GM18511 (cell line): Measurements from ENCODE around the gene AP2A2.
"Not testable (repeated sequence)": the region's sequence is repeated elsewhere in the genome, so short reads cannot be mapped to it uniquely, and the experiment has no call there.

ENCODE experiments used
- ATAC-seq: cut with Tn5 transposase; IDR thresholded peaks from one replicate; pipeline ENCODE4 v1.9.1; 2021; ENCODE audit warnings: mild to moderate bottlenecking, moderate library complexity; ENCODE audit not compliant: unreplicated experiment

Gene AP2A2

DNA sequence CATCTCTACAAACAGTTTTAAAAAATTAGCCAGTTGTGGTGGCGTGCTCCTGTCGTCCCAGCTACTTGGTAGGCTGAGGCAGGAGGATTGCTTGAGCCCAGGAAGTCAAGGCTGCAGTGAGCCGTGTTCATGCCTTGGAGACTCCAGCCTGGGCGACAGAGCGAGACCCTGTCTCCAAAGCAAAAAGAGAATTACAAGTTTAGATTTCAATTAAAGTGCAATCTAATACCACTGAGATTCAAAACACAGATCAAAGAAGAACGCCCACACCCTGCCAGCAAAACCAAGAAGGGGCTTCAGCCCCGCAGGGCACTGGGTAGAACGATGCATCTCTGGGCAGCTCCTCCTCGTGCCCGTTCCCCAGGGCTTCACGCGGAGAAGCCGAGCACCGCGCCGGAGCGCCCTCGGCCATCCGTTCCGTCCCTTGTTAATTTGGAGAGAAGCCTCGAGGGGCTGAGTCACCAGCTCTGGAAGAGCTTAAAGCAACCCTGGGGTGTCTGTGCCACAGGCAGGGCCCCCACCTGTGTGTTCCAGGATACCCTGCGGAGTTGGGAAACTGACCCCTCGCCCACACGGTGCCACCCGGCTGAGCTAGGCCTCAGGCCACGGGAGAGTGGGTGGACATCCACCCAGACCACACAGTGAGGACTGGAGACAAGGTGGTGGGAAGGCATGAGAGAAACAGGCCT lies 47.0 kb downstream of the AP2A2 start:
- no peak for ATAC-seq

DNA sequence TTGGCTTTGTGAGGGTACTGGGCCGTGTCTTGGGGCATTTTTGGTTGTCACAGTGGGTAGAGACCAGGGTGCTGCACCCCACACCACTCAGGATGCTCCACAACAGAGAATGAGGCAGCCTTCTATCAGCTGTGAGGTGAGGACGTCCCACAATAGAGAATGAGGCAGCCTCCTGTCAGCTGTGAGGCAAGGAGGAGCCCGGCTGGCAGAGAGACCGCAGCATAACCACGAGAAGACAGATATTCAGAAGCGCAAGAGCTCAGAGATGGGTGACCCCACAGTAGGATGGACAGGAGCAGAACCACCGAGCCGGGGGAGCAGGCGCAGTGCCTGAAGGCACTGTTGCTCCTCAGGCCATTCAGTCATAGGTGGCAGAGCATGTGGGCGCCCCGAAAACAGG lies 47.6 kb downstream of the AP2A2 start:
- no peak for ATAC-seq

DNA sequence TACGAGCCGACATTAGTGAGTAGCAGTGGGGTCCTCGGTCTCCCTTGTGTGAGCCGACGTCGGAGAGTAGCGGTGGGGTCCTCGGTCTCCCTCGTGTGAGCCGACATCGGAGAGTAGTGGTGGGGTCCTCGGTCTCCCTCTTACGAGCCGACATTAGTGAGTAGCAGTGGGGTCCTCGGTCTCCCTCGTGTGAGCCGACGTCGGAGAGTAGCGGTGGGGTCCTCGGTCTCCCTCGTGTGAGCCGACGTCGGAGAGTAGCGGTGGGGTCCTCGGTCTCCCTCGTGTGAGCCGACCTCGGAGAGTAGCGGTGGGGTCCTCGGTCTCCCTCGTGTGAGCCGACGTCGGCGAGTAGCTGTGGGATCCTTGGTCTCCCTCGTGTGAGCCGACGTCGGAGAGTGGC lies 49.7 kb downstream of the AP2A2 start:
- ATAC-seq, result not testable (repeated sequence)

DNA sequence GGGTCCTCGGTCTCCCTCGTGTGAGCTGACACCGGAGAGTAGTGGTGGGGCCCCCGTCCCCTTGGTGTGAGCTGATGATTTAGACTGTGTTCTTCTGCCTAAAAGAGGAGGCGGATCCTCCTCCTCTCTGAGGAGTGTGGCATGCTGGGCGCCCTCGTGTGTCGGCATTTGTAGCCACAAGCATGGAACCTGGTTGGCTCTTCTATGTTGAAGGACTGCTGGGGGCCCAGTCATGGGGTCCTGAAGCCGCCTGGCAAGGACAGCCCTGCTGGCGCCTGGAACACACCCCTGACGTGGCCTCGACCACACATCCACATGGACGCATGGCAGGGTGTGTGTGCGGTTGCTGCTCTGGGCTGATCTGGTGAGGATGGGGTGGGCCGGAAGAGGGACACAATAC lies 50.2 kb downstream of the AP2A2 start:
- no peak for ATAC-seq

DNA sequence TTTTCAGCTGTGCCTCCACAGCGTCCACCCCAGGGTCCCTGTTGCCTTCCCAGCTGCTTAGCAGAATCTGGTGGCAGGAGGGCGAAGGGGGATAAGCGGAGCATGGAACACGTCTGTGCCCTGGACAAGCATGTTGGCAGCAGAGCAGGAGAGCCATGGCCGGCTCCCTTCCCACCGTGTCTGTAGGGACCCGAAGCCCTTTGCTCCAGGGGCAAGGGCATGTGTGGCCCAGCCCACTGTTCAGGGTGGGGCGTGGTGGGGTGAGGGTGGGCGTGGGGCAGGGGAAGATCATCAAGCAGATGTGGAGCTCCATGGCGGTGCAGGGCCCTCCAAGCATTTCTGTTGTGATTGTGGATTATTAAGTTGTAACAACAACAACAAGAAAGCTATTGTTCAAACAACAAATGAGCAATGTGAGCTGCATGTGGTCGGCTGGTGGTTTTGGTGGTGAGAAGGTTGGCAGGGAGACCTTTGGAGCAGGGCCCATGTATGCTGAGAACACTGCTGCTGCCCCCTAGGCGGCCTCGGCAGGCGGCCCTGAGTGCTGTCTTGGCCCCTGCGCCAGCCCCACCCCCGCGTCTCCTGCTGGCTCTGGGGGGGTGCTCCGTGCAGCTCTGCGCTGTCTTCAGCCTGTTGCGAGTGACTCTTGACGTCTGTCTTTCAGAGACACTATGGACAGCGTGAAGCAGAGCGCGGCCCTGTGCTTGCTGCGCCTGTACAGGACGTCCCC lies 50.9 kb downstream of the AP2A2 start:
- ATAC-seq, result no peak

DNA sequence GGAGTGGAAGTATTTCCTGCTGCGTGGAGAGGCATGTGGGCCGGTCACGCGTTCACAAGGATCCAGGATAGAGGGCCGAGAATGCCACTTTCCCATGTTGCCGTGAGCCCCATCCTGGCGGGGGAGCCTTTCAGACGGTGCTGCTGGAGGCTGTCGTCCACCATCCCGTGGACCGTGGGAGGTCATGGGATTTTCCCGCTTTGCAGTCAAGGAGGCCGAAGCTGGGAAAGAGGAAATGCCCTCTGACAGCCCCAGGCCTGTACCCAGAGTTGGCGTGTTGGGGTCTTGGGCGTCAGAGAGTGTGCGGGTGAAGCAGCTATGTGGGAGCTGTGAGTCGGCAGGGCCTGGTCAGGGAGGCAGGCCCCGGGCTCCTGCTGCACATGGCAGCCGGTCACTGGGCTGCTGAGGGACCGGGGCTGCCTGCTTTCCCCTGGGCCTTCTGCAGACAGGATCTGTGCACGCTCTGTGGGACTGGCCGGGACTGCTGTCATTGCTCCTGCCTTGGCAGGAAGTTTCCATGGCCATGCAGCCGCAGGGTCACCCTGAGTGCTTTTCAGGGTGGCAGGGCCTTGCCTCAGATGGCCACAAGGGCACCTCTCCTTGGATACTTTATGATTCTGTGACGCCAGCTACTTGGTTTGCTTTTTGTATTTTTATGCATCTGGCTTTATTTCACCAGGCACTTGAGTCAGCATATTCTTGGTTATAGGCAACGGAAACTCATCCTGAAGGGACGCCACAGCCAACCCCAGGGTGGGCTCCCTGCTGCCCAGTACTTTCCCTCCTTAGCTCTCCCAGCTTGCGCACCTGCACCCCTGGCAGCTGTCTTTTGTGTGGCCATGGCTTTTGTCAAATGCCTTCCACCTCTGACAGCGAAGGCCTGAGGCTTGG lies 52.4 kb downstream of the AP2A2 start:
- ATAC-seq, result no peak

DNA sequence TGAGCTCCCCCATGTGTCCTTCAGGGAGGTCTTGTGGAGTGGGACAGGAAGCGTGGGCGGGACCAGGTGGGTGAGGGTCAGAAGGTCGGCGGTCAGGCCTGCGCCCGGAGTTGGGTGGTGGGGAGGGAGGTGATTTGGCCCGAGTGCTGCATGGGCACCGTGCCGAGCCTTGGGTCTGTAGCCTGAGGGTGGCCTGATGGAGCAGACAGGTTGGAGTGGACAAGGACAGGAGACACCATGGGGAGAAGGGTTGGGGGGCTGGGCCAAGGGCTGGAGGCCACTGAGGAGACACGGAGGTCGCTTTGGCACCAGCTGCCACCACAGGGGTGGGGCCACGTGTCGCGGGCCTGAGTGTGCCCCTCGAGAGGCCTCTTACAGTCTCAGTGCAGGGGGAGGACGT lies 53.1 kb downstream of the AP2A2 start:
- ATAC-seq, result no peak

DNA sequence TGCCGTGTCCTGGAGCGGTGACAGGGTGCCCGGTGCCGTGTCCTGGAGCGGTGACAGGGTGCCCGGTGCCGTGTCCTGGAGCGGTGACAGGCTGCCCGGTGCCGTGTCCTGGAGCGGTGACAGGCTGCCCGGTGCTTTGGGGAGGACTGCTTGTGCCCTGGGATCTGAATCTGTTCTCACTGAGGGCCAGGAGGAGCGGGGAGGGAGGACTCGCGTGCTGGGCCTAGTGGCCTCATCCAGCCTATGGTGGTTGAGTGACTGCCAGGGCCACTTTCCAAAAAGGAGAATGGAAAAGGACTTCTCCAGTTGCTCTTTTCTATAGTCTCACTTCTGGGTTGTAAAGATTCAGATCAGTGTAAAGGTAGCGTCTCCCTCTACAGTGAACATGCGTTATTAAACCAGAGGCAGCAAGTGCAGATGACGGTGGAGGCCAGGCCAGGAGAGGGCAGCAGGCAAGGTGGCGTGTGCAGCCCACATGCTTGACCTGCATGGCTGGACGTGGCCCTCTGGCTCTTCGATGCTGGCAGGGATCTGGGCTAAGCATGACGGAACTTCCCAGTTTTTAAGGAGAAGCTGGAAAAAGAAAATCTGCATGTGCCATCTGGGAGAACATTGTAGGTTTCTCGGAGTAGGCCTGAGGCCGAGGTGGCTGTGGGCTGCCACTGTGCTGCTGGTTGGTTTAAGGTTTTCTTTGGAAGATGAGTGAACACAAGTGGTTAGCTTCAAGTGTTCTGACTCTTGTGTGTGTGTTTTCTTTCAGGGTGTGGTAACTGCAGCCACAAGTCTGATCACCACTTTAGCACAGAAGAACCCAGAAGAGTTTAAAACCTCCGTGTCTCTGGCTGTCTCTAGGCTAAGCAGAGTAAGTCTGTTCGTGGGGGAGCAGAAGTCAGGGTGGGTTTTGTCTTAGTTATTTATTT lies 55.0 kb downstream of the AP2A2 start:
- ATAC-seq, result no peak

DNA sequence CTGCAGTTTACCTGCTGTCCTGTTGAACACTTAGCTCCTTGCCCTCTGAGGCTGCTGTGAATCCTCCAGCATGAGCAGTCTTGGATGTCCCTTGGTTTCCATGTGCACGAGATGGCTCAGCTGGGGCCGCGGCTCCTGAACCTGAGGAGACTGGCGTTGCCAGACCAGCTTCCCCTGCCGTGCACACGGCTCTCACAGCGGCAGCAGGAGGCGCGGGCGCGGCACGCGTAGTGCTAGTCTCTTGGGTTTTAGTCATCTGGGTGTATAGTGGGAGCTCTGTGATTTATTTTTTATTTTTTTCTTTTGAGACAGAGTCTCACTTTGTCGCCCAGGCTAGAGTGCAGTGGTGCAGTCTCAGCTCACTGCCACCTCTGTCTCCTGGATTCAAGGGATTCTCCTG lies 56.1 kb downstream of the AP2A2 start:
- ATAC-seq, result no peak

DNA sequence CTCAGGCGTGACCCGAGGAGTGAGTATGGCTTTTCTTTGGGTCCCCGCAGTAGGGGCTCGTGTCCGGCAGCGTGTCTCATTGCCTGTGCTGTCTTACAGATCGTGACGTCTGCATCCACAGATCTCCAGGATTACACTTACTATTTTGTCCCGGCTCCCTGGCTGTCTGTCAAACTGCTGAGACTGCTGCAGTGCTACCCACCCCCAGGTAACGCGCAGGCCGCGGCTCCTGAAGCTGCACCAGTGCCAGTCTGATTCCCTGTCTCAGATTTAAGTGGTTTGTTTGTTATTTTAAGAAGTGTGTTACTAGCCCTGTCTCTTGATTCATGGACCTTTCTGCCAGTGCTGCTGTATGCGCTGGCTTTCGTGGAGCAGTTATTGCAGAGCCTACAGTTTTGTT lies 58.9 kb downstream of the AP2A2 start:
- no peak for ATAC-seq

DNA sequence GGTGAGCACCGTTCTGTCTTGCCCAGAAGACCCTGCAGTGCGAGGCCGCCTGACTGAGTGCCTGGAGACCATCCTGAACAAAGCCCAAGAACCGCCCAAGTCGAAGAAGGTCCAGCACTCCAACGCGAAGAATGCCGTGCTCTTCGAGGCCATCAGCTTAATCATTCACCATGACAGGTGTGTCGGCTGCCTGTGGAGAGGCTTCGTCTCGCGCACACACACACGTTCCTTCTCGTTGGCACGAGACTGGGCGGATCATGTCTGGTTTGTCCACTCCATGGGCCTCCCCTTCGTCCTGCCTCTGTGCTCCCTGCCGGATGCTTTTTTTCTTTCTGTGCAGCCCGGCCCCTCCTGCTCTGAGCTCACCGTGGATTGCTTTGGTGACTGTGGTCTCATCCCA lies 59.7 kb downstream of the AP2A2 start:
- no peak for ATAC-seq

DNA sequence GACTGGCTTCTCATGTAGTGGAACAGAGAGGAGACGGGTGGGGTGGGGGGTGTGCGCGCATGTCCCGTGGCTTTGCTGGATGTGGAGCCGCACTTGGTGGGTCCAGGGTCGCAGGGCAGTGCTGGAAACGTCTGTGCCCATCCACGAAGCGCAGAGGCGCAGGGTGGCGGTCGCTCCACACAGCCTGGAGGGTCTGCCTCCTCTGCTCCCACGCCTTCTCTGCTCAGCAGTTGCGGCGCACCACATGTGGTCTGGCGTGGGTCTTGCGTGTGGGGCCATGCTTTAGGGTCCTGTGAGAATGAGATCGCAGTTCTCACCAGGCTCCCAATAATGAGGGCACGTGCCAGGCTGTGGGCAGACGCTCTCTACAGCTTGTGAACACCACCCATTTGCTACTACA lies 60.2 kb downstream of the AP2A2 start:
- no peak for ATAC-seq

DNA sequence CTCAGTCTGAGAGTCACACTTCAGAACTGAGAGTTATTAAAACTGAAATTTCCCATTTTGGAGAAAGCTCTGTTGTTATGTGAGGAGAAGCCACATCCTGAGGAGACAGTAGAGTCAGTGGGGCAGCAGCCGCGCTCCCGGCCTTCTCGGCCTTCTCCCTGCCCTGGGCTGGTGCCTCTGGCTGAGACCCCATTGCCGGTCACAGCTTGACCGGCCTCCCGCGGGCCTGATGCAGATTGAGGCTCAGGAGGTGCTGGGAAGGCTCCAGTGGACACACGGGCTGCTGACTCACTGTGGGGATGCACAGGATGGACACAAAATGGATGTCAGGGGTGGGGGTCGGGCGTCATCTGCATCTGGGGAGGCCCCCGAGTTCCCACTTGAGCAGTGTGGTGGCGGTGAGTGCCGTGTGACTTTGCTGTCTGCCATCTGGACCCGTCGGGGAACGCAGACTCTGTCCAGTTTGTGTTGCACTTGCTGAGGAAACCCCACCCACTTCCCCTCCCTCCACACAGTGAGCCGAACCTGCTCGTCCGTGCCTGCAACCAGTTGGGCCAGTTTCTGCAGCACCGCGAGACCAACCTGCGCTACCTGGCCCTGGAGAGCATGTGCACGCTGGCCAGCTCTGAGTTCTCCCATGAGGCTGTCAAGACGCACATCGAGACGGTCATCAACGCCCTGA lies 60.7 kb downstream of the AP2A2 start:
- ATAC-seq, result no peak

DNA sequence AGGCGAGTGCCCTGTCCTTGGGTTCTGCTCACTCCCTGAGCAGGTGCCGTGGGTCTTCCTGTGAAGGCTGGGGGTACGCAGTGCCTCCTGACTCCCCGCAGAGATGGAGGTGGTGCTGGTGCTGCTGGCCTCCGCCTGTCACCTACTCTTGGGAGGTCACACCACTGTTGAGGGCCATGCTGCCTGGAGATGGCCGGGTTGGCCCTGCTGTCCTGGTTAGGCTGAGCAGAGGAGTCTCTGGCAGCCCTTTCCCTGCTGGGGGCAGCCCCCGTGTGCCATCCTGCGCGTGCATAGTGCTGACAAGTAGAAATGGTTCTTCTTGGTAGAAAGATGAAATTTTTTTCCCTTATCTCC lies 61.3 kb downstream of the AP2A2 start:
- no peak for ATAC-seq

DNA sequence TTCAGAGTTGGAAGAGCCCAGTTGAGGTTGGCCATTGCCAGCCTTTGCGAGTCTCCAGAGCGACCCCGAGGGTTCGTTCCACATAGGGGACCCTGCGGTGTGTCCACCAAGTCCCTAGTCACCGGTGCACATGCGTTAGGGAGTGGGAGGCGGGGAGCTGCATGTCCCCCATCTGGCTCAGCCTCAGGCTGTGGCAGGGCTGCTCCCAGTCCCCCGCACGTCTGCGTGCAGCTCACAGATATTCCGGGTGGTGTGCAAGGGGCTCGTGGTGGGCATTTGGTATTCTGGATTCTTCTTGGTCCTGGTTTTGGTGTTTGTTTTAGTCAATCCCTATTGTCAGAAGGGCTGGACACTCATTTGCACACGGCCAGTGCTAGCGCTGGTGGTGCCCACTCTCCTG lies 62.0 kb downstream of the AP2A2 start:
- ATAC-seq, result no peak

DNA sequence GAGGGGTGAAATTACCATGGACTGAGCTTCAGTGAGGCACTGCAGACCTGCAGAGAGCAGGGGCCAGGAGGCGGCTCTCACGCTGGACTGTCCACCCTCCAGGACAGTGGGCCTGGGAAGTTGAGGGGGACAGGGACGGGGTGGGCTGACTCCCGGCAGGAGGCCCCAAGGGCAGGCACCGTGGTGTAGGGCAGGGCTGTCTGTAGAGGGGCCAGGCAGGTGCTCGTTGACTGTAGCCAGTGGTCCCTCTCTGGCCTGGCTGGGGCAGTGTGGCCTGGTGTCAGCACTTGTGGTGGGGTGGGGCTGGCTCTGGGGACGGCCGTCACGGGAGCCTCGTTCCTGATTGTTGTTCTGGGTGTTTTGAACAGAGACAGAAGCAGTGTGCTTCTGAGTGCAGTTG lies 64.4 kb downstream of the AP2A2 start:
- ATAC-seq, result no peak

DNA sequence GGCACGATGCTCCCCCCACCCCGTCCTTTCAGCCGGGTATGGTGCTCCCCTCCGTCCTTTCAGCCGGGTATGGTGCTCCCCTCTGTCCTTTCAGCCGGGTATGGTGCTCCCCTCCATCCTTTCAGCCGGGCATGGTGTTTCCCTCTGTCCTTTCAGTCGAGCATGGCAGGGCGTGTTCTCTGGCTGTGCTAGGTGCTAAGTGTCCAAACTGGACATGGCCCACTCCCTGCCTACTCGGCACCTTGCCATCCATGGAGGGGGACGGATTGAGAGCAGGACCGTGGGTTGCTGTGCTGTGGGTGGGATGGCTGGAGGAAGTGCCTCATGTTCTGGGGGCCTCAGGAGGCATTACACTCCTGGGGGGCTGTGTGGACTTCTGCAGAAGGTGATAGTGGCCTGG lies 65.4 kb downstream of the AP2A2 start:
- ATAC-seq, result no peak

DNA sequence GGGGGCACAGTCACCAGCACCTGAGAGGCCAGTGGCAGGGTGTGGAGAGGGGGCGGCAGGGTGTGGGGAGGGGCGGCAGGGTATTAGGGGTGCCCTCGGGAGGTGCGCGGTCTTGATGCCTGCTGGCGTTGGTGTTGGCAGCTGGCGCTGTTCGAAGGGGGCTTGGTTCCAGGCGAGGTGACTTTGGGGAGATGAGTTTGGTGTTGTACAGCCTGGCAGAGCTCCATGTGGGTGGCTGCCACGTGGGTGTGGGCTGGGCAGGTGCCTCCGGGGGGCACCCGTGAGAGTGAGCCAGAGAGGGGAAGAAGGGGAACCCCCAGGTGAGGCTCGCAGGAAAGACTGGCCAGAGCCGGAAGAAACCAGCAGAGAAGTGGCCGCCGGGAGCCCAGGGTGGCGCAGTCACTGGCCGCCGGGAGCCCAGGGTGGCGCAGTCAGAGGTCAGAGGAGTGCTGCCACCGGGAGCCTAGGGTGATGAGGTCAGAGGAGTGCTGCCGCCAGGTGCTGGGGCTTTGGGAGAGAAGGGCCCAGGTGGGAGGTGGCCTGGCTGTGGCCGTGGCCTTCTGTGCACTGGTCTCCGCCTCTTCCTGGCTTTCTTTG lies 66.1 kb downstream of the AP2A2 start:
- ATAC-seq, result no peak

DNA sequence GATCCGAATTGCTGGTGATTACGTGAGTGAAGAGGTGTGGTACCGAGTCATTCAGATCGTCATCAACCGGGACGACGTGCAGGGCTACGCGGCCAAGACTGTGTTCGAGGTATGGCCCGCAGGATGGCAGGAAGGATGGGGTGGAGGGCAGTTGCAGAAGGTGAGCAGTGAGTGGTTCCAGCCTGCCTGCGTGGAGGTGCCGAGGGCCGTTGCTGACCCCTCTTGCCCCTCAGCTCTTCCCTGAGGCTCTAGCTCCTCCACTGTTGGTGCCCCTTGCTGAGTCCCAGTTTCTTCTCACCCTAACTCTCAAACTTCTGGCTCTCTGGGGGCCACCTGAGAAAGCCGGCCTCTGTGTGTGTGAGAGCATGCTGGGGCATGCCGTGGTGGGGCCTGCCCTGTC lies 66.9 kb downstream of the AP2A2 start:
- ATAC-seq, result no peak

DNA sequence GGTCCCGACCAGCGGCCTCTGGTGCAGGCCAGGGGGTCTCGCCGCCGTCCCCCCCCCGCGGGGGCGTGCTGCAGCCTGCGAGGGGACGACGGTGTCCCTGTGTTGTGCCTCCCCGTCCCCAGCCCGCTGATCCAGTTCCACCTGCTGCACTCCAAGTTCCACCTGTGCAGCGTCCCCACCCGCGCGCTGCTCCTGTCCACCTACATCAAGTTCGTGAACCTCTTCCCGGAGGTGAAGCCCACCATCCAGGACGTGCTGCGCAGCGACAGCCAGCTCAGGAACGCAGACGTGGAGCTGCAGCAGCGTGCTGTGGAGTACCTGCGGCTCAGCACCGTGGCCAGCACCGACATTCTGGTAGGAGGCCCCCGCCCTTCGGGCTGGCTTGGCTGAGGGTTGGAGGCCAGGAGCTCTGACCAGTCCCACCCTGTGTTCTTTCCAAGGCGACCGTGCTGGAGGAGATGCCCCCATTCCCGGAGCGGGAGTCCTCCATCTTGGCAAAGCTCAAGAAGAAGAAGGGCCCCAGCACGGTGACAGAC lies 68.0 kb downstream of the AP2A2 start:
- no peak for ATAC-seq
